ENCODE results near the gene ACTL10.
"Not testable (repeated sequence)": the region's sequence is repeated elsewhere in the genome, so short reads cannot be mapped to it uniquely, and the experiment has no call there.

Gene ACTL10

DNA sequence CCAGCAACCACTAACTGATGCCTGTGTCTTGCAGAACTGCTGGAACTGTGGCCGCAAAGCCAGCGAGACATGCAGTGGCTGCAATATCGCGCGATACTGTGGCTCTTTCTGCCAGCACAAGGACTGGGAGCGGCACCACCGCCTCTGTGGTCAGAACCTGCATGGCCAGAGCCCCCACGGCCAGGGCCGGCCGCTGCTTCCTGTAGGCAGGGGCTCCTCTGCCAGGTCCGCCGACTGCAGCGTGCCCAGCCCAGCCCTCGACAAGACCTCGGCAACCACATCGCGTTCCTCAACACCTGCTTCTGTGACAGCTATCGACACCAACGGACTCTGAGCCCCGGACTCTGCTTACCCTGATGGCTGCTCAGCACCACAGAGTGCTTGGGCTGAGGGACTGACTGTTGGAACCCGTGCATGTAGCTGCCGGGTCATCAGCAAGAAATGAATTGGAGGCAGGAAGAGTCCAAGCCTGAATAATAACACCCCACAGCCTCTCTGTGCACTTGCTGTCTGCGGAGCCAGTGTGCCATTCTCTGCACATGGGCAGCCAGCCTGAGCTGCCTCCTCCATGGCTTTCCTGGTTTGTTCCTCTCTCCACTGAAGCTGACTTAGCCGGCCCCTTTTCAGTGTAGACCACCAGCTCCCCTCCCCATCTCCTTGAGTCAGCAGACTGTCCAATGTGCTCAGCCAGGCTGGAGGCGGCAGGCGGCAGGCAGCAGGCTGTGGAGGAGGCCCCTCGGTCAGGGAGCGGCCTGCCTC, 22.3 kb upstream of the ACTL10 start:
- TF ChIP-seq, protein P1, sequence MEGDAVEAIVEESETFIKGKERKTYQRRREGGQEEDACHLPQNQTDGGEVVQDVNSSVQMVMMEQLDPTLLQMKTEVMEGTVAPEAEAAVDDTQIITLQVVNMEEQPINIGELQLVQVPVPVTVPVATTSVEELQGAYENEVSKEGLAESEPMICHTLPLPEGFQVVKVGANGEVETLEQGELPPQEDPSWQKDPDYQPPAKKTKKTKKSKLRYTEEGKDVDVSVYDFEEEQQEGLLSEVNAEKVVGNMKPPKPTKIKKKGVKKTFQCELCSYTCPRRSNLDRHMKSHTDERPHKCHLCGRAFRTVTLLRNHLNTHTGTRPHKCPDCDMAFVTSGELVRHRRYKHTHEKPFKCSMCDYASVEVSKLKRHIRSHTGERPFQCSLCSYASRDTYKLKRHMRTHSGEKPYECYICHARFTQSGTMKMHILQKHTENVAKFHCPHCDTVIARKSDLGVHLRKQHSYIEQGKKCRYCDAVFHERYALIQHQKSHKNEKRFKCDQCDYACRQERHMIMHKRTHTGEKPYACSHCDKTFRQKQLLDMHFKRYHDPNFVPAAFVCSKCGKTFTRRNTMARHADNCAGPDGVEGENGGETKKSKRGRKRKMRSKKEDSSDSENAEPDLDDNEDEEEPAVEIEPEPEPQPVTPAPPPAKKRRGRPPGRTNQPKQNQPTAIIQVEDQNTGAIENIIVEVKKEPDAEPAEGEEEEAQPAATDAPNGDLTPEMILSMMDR (IDR thresholded peaks at IDR 0.05; ENCODE audit: low read depth, low read length, missing control alignments), result no peak
- no peak for DNase-seq (ENCODE audit: extremely low read depth, low read depth)
- H3K4me3 ChIP-seq (replicated peaks; ENCODE audit: low read depth, low read length), result no peak overlapping the region

DNA sequence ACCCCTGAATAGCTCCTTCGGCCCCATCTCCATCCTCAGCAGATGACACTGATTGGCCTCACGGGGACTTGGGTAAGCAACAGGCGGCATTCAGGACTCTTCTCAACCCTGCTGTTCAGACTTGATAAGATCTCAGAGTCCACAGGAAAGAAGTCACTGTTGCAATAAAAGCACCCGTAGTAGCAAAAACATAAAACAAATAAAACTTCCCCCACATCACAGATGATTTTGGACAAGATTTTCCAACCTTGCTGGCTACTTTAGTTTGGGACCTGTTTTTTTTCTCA, 21.7 kb upstream of the ACTL10 start:
- DNase-seq (ENCODE audit: extremely low read depth, low read depth), result no peak
- TF ChIP-seq, protein P1 (IDR thresholded peaks at IDR 0.05; ENCODE audit: low read depth, low read length, missing control alignments), result no peak

DNA sequence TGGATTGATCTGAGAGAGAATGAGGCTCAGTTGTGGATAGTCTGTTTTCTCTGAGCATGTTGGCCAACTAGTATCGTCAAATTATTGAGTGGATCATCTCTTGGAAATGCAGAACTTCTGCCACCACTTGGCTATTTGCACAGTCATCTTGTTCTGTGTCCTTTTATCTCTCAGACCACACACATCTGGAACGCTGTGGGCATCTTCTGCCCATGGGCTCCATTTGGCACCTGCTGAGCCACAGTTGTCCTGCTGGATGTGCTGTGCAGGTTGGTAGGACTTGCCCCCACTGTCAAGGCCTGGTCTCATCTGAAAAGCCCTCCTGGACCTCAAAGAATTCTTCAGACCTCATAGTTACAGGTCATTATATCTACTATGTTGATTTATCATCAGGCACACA, 21.3 kb upstream of the ACTL10 start:
- H3K4me3 ChIP-seq (replicated peaks; ENCODE audit: low read depth, low read length), result no peak overlapping the region
- DNase-seq (ENCODE audit: extremely low read depth, low read depth), result no peak
- TF ChIP-seq, protein P1 (IDR thresholded peaks at IDR 0.05; ENCODE audit: low read depth, low read length, missing control alignments), result no peak

More for the DNA sequence above, 21.7 kb upstream of the ACTL10 start:
- no peak overlapping the region for H3K4me3 ChIP-seq (replicated peaks; ENCODE audit: low read depth, low read length)

DNA sequence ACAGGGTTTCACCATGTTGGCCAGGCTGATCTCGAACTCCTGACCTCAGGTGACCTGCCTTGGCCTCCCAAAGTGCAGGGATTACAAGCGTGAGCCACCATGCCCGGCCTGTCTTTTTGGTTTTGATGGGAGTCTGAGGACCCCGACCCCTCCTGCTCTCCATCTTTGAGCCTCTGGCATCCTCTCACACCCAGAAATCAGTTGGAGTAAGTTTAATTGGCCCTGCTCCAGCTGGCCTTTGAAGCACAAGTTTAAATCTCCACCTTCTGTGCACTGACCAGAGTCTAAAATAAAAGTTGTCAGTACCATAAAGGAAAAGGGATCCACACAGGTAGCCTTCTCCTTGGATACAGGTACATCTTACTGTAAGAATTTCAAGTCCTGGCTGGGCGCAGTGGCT, 20.6 kb upstream of the ACTL10 start:
- no peak overlapping the region for H3K4me3 ChIP-seq (replicated peaks; ENCODE audit: low read depth, low read length)
- DNase-seq (ENCODE audit: extremely low read depth, low read depth), result no peak
- TF ChIP-seq, protein P1 (IDR thresholded peaks at IDR 0.05; ENCODE audit: low read depth, low read length, missing control alignments), result no peak

DNA sequence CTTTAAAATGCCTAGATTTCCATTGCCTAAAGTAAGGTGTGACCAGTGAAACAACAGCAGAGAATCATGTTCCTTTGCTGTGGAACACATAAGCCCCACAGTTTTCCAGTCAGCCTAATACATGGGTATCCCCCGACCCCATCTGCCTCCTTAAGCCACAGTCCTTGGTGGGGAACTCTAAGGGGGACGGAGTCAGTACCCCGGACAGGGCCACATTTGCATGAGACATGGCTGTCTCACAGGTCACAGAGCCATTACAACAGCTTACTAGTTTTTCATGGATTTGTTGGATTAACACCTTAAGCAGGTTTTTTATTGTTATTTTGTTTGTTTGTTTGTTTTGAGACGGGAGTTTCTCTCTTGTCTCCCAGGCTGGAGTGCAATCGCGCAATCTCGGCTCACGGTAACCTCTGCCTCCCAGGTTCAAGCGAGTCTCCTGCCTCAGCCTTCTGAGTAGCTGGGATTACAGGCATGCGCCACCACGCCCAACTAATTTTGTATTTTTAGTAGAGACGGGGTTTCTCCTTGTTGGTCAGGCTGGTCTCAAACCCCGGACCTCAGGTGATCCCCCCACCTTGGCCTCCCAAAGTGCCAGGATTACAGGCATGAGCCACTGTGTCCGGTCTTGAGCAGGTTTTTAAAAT, 19.7 kb upstream of the ACTL10 start:
- not testable (repeated sequence) for H3K4me3 ChIP-seq (replicated peaks; ENCODE audit: low read depth, low read length); DNase-seq (ENCODE audit: extremely low read depth, low read depth)

DNA sequence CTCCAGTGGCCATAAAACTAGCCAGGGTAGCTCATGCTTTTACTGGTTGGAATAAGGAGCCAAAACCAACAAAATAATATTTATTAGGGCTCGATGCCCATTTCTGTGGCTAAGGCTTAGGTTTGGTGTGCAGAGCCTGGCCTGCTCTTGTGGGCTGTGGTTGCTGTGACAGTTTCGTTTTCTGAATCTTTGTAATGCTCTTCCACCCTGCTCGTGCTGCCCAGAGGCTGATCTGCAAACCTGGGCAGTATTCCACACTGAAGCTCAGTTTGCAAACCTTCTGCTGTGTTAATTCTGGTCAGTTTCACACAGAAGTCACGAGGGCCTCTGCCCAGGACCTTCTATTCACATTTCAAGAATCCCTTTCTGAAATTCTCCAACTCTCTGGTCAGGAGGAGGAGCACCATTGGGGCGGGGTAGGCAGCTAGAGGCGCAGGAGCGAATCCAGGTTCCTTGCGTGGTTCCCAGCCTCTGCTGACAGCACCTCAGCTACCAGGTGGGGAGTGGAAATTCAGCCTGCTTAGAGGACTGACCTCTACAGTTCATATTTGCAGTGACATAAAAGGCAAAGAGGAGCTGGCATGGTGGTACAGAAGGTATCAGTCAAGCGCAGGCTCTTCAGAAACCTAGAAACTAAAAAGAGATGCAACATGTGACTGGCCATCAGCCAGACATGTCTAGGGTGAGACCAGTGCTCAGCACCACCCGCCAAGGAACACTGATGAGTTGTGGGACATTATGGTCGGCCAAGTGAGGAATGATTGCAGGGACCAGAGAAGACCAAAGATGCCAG, 18.9 kb upstream of the ACTL10 start:
- DNase-seq (ENCODE audit: extremely low read depth, low read depth), result no peak
- TF ChIP-seq, protein P1 (IDR thresholded peaks at IDR 0.05; ENCODE audit: low read depth, low read length, missing control alignments), result no peak
- no peak overlapping the region for H3K4me3 ChIP-seq (replicated peaks; ENCODE audit: low read depth, low read length)

DNA sequence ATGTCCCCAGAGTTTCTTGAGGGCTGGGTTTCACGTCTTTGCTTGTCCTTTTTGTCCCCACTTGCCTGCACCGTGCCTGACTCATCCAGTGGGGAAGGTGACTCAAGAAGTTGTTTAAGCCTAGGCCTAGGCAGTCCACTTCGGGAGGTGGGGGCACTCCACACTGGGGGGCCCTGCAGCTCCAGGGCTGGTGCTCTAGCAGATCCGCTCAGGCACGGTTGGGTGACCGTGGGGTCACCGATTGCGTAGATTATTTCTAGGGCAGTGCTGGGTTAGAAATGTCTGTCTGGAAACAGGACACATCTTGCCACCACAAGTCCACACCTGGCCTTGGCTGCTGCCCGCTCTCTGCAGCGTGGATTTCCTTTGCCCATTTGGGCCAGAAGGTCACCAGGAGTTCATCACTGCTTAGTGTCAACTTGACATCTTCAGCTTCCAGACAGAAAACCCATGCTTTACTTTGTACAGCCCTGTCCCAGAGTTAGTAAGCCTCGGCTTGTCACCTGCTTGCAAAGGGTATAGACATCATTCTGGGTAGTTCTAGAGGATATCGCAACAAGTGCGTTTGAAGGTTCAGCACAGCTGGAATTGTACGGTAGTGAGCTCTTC, 18.2 kb upstream of the ACTL10 start:
- DNase-seq (ENCODE audit: extremely low read depth, low read depth), result no peak
- H3K4me3 ChIP-seq (replicated peaks; ENCODE audit: low read depth, low read length), result no peak overlapping the region

More for the DNA sequence above, 18.2 kb upstream of the ACTL10 start:
- TF ChIP-seq, protein P1 (IDR thresholded peaks at IDR 0.05; ENCODE audit: low read depth, low read length, missing control alignments), result no peak
